Endodermal cell (in vitro differentiated cells): ENCODE results near the gene TSACC. TPM values are rescaled to one million over a fixed set of nuclear protein-coding genes. Genes with fewer than 3 reads are reported as not detected.
A peak's percentile ranks its signal among the peaks of the same experiment; 100 is the strongest.
"Not testable (repeated sequence)": the region's sequence is repeated elsewhere in the genome, so short reads cannot be mapped to it uniquely, and the experiment has no call there.

Experiments used
- DNase-seq: peaks from one replicate; pipeline ENCODE4 v3.0.0-alpha.2; 2017
- H3K27ac ChIP-seq: 2 replicates; pipeline ENCODE4 v1.5.1; 2013; ENCODE audit warnings: mild to moderate bottlenecking, low read depth, low read length, moderate library complexity
- H3K27me3 ChIP-seq: 2 replicates; pipeline ENCODE4 v1.6.1; 2013; ENCODE audit warnings: mild to moderate bottlenecking, low read length, moderate library complexity; ENCODE audit not compliant: insufficient read depth, control insufficient read depth, poor library complexity, severe bottlenecking
- H3K36me3 ChIP-seq: 2 replicates; pipeline ENCODE4 v1.7.0; 2013; ENCODE audit warnings: mild to moderate bottlenecking, low read length, moderate library complexity; ENCODE audit not compliant: control insufficient read depth, insufficient read depth
- H3K4me1 ChIP-seq: one replicate; pipeline ENCODE4 v1.7.0; 2013; ENCODE audit warnings: low read length; ENCODE audit not compliant: control insufficient read depth, insufficient read depth
- H3K4me3 ChIP-seq: 2 replicates; pipeline ENCODE4 v1.5.1; 2013; ENCODE audit warnings: mild to moderate bottlenecking, low read length, moderate library complexity
- H3K9ac ChIP-seq: 2 replicates; pipeline ENCODE4 v1.6.1; 2013; ENCODE audit warnings: mild to moderate bottlenecking, low read length, moderate library complexity; ENCODE audit not compliant: poor library complexity, severe bottlenecking; ENCODE audit errors: extremely low read depth
- H3K9me3 ChIP-seq: 2 replicates; pipeline ENCODE4 v1.6.1; 2013; ENCODE audit warnings: mild to moderate bottlenecking, low read length, moderate library complexity; ENCODE audit not compliant: control insufficient read depth
- H3K27ac Mint-ChIP-seq: 2 replicates; pipeline ENCODE4 v1.8.0; 2020; ENCODE audit warnings: mixed read lengths
- H3K27me3 Mint-ChIP-seq: 2 replicates; pipeline ENCODE4 v1.8.0; 2021; ENCODE audit warnings: mild to moderate bottlenecking, mixed read lengths; ENCODE audit not compliant: insufficient read depth
- H3K36me3 Mint-ChIP-seq: 2 replicates; pipeline ENCODE4 v1.8.0; 2020; ENCODE audit warnings: low read depth, mixed read lengths
- H3K4me1 Mint-ChIP-seq: 2 replicates; pipeline ENCODE4 v1.8.0; 2020; ENCODE audit warnings: mixed read lengths
- H3K4me3 Mint-ChIP-seq: 2 replicates; pipeline ENCODE4 v1.8.0; 2020; ENCODE audit warnings: mild to moderate bottlenecking, moderate library complexity, mixed read lengths
- H3K9me3 Mint-ChIP-seq: 2 replicates; pipeline ENCODE4 v1.8.0; 2020; ENCODE audit warnings: mild to moderate bottlenecking, mixed read lengths
- CTCF ChIP-seq: fragments of 200-600 bp; sonication (generic); conservative IDR thresholded peaks from 2 replicates; pipeline ENCODE4 v1.5.0; 2021; ENCODE audit warnings: antibody characterized with exemption, mild to moderate bottlenecking
- WGBS, 2 experiments: methylation state at CpG; one replicate each; pipeline versions ENCODE4 v1.1.5 to v1.1.7; 2013; ENCODE audit warnings: missing lambda C conversion rate in 2 of 2, mixed read lengths in 1 of 2; ENCODE audit not compliant: insufficient coverage in 1 of 2, insufficient read length in 1 of 2; 5-methylcytosine and 5-hydroxymethylcytosine counted together
- total RNA-seq, 2 donors: library from RNA; stranded (reverse); fragmentation: NEBNext Ultra II Directional in 1 of 2; extraction: Animal tissue kit (Norgen Biotek cat#: 25700) in 1 of 2; gene quantifications; 2 replicates in 1 of 2; 3 replicates in 1 of 2; pipeline ENCODE4 v1.2.1, GENCODE V29; 2021

Gene TSACC
- total RNA-seq, 2 donors from 2014 or later, result 0.62 to 1.6 TPM

GRCh38 chr1:156367383-156368156, 29.2 kb downstream of the TSACC start:
- 81 to 82% methylated on average over 4 to 9 of the region's 9 CpGs for WGBS, 2 experiments
- H3K27ac Mint-ChIP-seq, result no peak overlapping the region
- peaks cover 26% of the 10 kb centered on the region for H3K27me3 ChIP-seq
- H3K4me1 ChIP-seq, result peaks cover 6% of the 10 kb centered on the region
- no peak overlapping the region for H3K4me3 ChIP-seq
- H3K36me3 ChIP-seq, result no peaks in the 10 kb centered on the region
- no peaks in the 10 kb centered on the region for H3K36me3 Mint-ChIP-seq
- no peak for TF ChIP-seq CTCF
- peaks cover 16% of the 10 kb centered on the region for H3K4me1 Mint-ChIP-seq
- H3K9me3 Mint-ChIP-seq, result no peaks in the 10 kb centered on the region
- H3K9me3 ChIP-seq, result no peaks in the 10 kb centered on the region
- peak; percentile 55 for DNase-seq
- peak overlapping the region; percentile 12 for H3K4me3 Mint-ChIP-seq
- no peak overlapping the region for H3K9ac ChIP-seq
- peaks cover 31% of the 10 kb centered on the region for H3K27me3 Mint-ChIP-seq
- no peak overlapping the region for H3K27ac ChIP-seq

DNA sequence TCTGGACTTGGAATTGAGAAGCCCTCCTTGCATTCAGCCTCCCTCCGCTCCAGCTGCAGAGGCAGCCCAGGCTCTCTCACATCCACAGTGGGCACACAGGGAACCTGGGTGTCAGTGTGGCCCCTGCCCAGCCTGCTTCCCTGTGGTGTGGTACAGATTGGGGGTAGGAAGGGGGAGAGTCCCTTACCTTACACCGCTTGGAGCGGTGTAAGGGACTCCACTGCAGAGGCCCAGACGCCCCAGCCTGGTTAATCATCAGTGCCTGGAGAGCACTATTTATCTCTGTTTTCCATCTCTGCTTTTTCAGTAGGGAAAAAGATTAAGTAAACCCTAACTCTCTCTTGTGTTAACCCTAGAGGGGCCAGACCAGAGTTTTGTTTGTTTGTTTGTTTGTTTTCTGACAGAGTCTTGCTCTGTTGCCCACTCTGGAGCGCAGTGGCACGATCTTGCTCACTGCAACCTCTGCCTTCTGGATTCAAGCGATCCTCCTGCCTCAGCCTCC, 29.9 kb downstream of the TSACC start:
- Histone ChIP-seq H3K9me3 (no peaks in the 10 kb centered on the region), H3K27ac (no peak overlapping the region), H3K4me1 (peaks cover 6% of the 10 kb centered on the region), H3K4me3 (no peak overlapping the region), H3K27me3 (peaks cover 30% of the 10 kb centered on the region), H3K9ac (no peak overlapping the region), H3K36me3 (no peaks in the 10 kb centered on the region)
- peak overlapping the region; percentile 12 for H3K4me3 Mint-ChIP-seq
- 82 to 100% methylated on average over 4 to 7 of the region's 7 CpGs for WGBS, 2 experiments
- peaks cover 16% of the 10 kb centered on the region for H3K4me1 Mint-ChIP-seq
- peaks cover 36% of the 10 kb centered on the region for H3K27me3 Mint-ChIP-seq
- H3K27ac Mint-ChIP-seq, result no peak overlapping the region
- TF ChIP-seq CTCF, result no peak
- H3K9me3 Mint-ChIP-seq, result no peaks in the 10 kb centered on the region
- no peaks in the 10 kb centered on the region for H3K36me3 Mint-ChIP-seq
- no peak for DNase-seq

DNA sequence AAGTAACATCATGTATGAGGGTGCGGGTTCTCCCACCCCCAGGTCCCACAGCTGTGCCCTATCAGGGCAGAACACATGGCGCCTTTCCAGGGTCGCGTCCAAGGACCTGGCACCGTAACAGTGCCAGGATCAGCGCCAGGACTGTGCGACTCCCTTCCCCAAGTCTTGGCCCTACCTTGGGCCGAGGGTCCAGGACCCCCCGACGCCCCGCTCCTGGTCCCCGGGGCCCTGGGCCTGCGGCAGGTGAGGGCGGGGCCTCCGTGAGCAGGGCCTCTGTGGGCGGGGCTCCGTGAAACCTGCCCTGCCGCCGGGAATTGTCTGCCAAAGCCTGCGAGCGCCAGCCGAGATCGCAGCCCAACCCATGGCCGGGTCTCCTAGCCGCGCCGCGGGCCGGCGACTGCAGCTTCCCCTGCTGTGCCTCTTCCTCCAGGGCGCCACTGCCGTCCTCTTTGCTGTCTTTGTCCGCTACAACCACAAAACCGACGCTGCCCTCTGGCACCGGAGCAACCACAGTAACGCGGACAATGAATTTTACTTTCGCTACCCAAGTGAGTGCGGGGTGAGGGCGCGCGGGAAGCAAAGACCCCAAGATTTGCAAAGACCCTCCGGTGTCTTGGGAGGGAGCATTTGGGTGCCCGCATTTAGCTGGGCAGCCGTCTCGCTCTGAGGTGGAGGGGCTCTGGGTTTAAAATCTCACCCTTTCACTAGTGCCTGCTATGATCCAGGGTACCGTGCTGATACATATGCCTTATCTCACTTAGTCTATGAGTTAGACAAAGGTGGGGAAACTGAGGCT, 30.8 kb downstream of the TSACC start, which contains the start of gene RHBG:
RHBG (plus strand) TSS at position 323 of the 796 bp plus-strand sequence; CDS start at position 362, 39 bp downstream.
- Mint-ChIP-seq H3K4me3 (peak within 1 kb of the TSS; percentile 67), H3K27me3 (peaks cover 31% of the 10 kb centered on the region), H3K9me3 (no peaks in the 10 kb centered on the region), H3K4me1 (peaks cover 16% of the 10 kb centered on the region), H3K36me3 (no peaks in the 10 kb centered on the region), H3K27ac (peak within 1 kb of the TSS; percentile 80)
- 23 to 28% methylated on average over 37 to 48 of the region's 48 CpGs for WGBS, 2 experiments
- peak within 1 kb of the TSS; percentile 67 for H3K4me3 ChIP-seq
- peaks cover 30% of the 10 kb centered on the region for H3K27me3 ChIP-seq
- H3K4me1 ChIP-seq, result peaks cover 6% of the 10 kb centered on the region
- TF ChIP-seq CTCF, result no peak
- no peaks in the 10 kb centered on the region for H3K36me3 ChIP-seq
- peak; percentile 94 for DNase-seq
- H3K9ac ChIP-seq, result no peak within 1 kb of the TSS
- H3K9me3 ChIP-seq, result no peaks in the 10 kb centered on the region
- H3K27ac ChIP-seq, result no peak within 1 kb of the TSS

- Histone ChIP-seq H3K4me3 (peak overlapping the region; percentile 67), H3K27me3 (peaks cover 30% of the 10 kb centered on the region)
- peaks cover 16% of the 10 kb centered on the region for H3K4me1 Mint-ChIP-seq
- peak overlapping the region; percentile 80 for H3K27ac Mint-ChIP-seq
- not testable (repeated sequence) for H3K9ac ChIP-seq, H3K36me3 Mint-ChIP-seq, H3K4me1 ChIP-seq, H3K27ac ChIP-seq, H3K9me3 ChIP-seq, DNase-seq, H3K36me3 ChIP-seq, H3K9me3 Mint-ChIP-seq
- peaks cover 26% of the 10 kb centered on the region for H3K27me3 Mint-ChIP-seq
- peak overlapping the region; percentile 67 for H3K4me3 Mint-ChIP-seq
- WGBS, 2 experiments, result 91 to 92% methylated on average over 5 to 10 of the region's 10 CpGs
Measured at GRCh38 chr1:156369685-156370286, 31.5 kb downstream of the TSACC start.
